CD4-positive, CD25-positive, alpha-beta regulatory T cell (primary cell): ENCODE measurements around the gene DIP2C. TPM values are rescaled to one million over a fixed set of nuclear protein-coding genes. Genes with fewer than 3 reads are reported as not detected.
"Not testable (repeated sequence)": the region's sequence is repeated elsewhere in the genome, so short reads cannot be mapped to it uniquely, and the experiment has no call there.

Experiments used
- ATAC-seq, 2 donors: fragments of 150-1000 bp; cut with Tn5 transposase; one replicate each; pipeline ENCODE4 v1.10.0; 2021; ENCODE audit warnings: low read depth in 2 of 2, moderate number of reproducible peaks in 2 of 2, moderate library complexity in 1 of 2
- DNase-seq, 3 donors: peaks; one replicate each; pipeline versions ENCODE4 v3.0.0 to v3.0.0-alpha.2; 2012 to 2022; ENCODE audit warnings: mixed read lengths in 1 of 3
- H3K27ac ChIP-seq: one replicate; pipeline ENCODE4 v1.7.0; 2013; ENCODE audit warnings: mild to moderate bottlenecking, low read length; ENCODE audit not compliant: insufficient read depth, poor library complexity, severe bottlenecking
- H3K27me3 ChIP-seq: one replicate; pipeline ENCODE4 v1.7.0; 2013; ENCODE audit warnings: low read length; ENCODE audit not compliant: control insufficient read depth, insufficient read depth
- H3K36me3 ChIP-seq: one replicate; pipeline ENCODE4 v1.7.0; 2013; ENCODE audit warnings: mild to moderate bottlenecking, low read length, moderate library complexity; ENCODE audit not compliant: control insufficient read depth, insufficient read depth
- H3K4me1 ChIP-seq: 2 replicates; pipeline ENCODE4 v1.7.0; 2013; ENCODE audit warnings: mild to moderate bottlenecking, low read length; ENCODE audit not compliant: insufficient read depth, control insufficient read depth, poor library complexity, severe bottlenecking
- H3K4me3 ChIP-seq: one replicate; pipeline ENCODE4 v1.7.0; 2013; ENCODE audit warnings: low read depth, mild to moderate bottlenecking, low read length, moderate library complexity
- H3K9me3 ChIP-seq, 2 experiments: 1 replicate in 1 of 2; 2 replicates in 1 of 2; pipeline ENCODE4 v1.7.0; 2013; ENCODE audit warnings: low read length in 2 of 2, mild to moderate bottlenecking in 1 of 2, moderate library complexity in 1 of 2; ENCODE audit not compliant: control insufficient read depth in 2 of 2
- H3K27ac Mint-ChIP-seq, 3 donors: one replicate each; pipeline ENCODE4 v1.8.0; 2020 to 2022; ENCODE audit warnings: mild to moderate bottlenecking in 3 of 3, mixed read lengths in 3 of 3, moderate library complexity in 2 of 3
- H3K27me3 Mint-ChIP-seq: one replicate; pipeline ENCODE4 v1.8.0; 2022; ENCODE audit warnings: mild to moderate bottlenecking, mixed read lengths
- H3K36me3 Mint-ChIP-seq: one replicate; pipeline ENCODE4 v1.8.0; 2020; ENCODE audit warnings: mixed read lengths
- H3K4me1 Mint-ChIP-seq, 4 donors: one replicate each; pipeline ENCODE4 v1.8.0; 2020 to 2022; ENCODE audit warnings: mixed read lengths in 4 of 4, mild to moderate bottlenecking in 1 of 4
- H3K4me3 Mint-ChIP-seq, 4 donors: one replicate each; pipeline ENCODE4 v1.8.0; 2020 to 2022; ENCODE audit warnings: mild to moderate bottlenecking in 4 of 4, mixed read lengths in 4 of 4, moderate library complexity in 3 of 4
- H3K9me3 Mint-ChIP-seq, 7 donors: one replicate each; pipeline ENCODE4 v1.8.0; 2020 to 2022; ENCODE audit warnings: mixed read lengths in 7 of 7, mild to moderate bottlenecking in 3 of 7, moderate library complexity in 2 of 7
- polyA plus RNA-seq, 4 donors: library from polyadenylated mRNA; unstranded; fragments of 300-500 nt; fragmentation: Illumina TruSeq; gene quantifications; one replicate each; pipeline ENCODE4 v1.2.3, GENCODE V29; 2021
- total RNA-seq: library from RNA; stranded (reverse); gene quantifications from one replicate; pipeline ENCODE4 v1.2.3, GENCODE V29; 2022

The DIP2C gene
- total and polyA plus RNA-seq, 5 donors from 2014 or later: 0.47 to 4.1 (median 0.54) TPM

DNA sequence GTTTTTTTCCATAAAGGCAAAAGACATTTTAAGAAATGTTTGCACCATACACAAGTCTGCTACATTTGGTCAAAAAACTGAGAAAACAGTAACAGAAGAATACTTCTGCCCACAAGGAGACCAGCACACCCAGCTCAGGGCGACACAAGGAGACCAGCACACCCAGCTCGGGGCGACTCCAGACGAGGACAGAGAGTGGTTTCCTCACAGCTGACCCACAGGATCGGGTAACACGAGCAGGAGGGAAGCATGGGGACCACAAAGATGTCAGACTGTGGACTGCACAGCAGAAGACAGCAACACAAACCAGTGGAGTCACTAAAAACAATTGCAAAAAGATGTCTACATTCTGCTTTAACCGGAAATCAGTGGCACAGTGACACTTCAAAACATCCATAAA lies 237.6 kb downstream of the DIP2C start:
- H3K9me3 ChIP-seq: no peaks in the 10 kb centered on the region
- peak overlapping the region; percentile 74 for H3K27ac ChIP-seq
- peaks cover 0 to 53% (median 23%) of the 10 kb centered on the region in 4 donors for H3K4me1 Mint-ChIP-seq
- DNase-seq (no peak), ATAC-seq (no peak)
- H3K27me3 Mint-ChIP-seq: no peaks in the 10 kb centered on the region
- no peaks in the 10 kb centered on the region for H3K36me3 ChIP-seq
- no peaks in the 10 kb centered on the region for H3K27me3 ChIP-seq
- no peaks in the 10 kb centered on the region for H3K9me3 Mint-ChIP-seq
- peak overlapping the region; percentile 78 for H3K4me3 ChIP-seq
- H3K4me3 Mint-ChIP-seq: peak overlapping the region in 3 of 4 donors; percentile 61 to 85 (median 84)
- no peaks in the 10 kb centered on the region for H3K36me3 Mint-ChIP-seq
- H3K4me1 ChIP-seq: peaks cover 33% of the 10 kb centered on the region
- peak overlapping the region; percentile 27 to 93 (median 83) for H3K27ac Mint-ChIP-seq

DNA sequence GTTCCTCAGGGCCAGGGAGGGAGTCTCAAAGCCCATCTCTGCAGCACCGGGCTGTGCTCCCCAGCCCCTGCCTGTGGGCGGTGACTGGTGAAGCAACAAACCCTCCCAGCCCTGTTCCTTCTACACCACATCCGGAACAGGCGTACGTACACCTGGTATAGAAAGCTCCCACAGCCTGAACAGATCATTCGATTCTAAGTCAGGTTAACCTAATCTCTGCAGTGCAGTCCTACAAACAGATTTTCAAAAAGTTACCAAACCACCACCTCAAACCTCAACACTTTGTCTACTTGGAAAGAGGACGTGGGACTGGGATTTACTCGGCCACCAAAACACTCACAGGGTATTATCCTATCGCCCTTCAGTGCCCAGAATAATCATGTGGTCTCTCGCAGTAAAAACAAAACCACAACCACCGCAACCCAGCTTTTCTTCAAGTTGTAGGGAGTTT lies 238.4 kb downstream of the DIP2C start:
- Mint-ChIP-seq H3K27ac (peak overlapping the region; percentile 76 to 93 (median 83)), H3K27me3 (no peaks in the 10 kb centered on the region), H3K4me1 (peaks cover 0 to 55% (median 25%) of the 10 kb centered on the region in 4 donors), H3K4me3 (peak overlapping the region; percentile 61 to 85 (median 80)), H3K36me3 (no peaks in the 10 kb centered on the region), H3K9me3 (no peaks in the 10 kb centered on the region)
- Histone ChIP-seq H3K36me3 (no peaks in the 10 kb centered on the region), H3K9me3 (no peaks in the 10 kb centered on the region), H3K4me3 (peak overlapping the region; percentile 78), H3K4me1 (peaks cover 33% of the 10 kb centered on the region), H3K27me3 (no peaks in the 10 kb centered on the region), H3K27ac (peak overlapping the region; percentile 74)
- DNase-seq (peak; percentile 34 to 90 (median 80)), ATAC-seq (peak; percentile 99 to 100)

DNA sequence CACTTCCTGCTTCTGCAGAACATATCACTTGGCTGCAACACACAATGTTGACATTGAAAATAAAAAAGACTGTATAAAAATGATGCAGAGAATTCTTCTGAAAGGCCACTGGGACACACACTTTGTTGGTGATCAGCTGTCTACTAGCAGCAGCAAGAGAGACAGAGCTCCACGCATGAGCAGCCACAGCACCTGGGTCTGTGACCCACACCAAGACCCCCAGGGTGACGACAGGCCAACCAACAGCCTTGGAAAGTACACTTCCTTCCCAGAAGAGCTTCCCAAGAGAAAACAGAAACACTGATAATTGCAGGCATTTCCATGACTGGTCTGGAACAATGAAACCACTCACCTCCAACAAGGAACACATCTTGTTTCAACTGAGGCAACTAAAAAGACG lies 239.0 kb downstream of the DIP2C start:
- Histone ChIP-seq H3K4me1 (peaks cover 33% of the 10 kb centered on the region), H3K36me3 (no peaks in the 10 kb centered on the region), H3K9me3 (no peaks in the 10 kb centered on the region), H3K27me3 (no peaks in the 10 kb centered on the region), H3K4me3 (peak overlapping the region; percentile 78), H3K27ac (peak overlapping the region; percentile 74)
- ATAC-seq (no peak), DNase-seq (no peak)
- Mint-ChIP-seq H3K4me3 (peak overlapping the region; percentile 61 to 85 (median 80)), H3K4me1 (peaks cover 0 to 61% (median 25%) of the 10 kb centered on the region in 4 donors), H3K9me3 (no peaks in the 10 kb centered on the region), H3K36me3 (no peaks in the 10 kb centered on the region), H3K27me3 (no peaks in the 10 kb centered on the region), H3K27ac (peak overlapping the region; percentile 76 to 93 (median 83))

DNA sequence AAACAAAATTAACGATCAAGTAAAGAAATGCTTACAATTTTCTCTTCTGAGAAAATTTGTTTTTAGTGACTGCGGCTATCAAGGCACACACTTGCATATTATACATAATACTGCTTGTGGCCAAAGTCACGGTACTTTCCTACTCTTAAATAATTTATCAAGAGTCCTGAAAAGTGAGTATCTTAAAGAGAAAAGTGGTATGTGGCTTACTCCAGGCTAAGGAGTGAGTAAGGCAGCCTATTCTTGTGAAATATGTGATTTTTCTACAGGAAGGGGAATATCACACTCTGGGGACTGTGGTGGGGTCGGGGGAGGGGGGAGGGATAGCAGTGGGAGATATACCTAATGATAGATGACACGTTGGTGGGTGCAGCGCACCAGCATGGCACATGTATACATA lies 240.1 kb downstream of the DIP2C start:
- not testable (repeated sequence) for H3K36me3 ChIP-seq, DNase-seq, ATAC-seq, H3K27me3 Mint-ChIP-seq, H3K4me3 ChIP-seq, H3K27me3 ChIP-seq, H3K9me3 Mint-ChIP-seq, H3K9me3 ChIP-seq, H3K36me3 Mint-ChIP-seq, H3K27ac ChIP-seq
- peaks cover 0 to 55% (median 23%) of the 10 kb centered on the region in 4 donors for H3K4me1 Mint-ChIP-seq
- peak overlapping the region in 1 of 4 donors; percentile 49 for H3K4me3 Mint-ChIP-seq
- peaks cover 33% of the 10 kb centered on the region for H3K4me1 ChIP-seq
- peak overlapping the region; percentile 7 to 91 (median 79) for H3K27ac Mint-ChIP-seq

DNA sequence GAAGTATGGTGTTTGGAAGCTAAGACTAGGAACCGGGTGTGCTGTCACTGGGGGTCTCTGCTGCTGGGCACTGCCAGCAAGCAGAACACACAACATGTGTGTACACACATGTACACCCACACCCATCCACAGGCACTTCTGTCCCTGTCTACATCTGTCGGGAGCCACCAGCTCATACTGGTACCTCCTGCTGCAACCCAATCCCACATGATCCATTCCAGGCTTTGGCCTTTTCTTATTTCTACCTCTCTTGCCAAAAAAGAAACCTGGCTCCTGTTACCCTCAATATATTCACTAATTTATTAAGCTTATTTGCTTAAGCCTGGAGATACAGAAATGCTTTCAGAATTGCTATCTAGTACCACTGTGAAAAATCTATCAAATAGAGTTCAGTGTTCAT lies 246.0 kb downstream of the DIP2C start:
- DNase-seq (no peak), ATAC-seq (no peak)
- no peak overlapping the region for H3K27ac ChIP-seq
- Mint-ChIP-seq H3K27me3 (no peaks in the 10 kb centered on the region), H3K4me1 (peaks cover 2 to 19% (median 3%) of the 10 kb centered on the region in 4 donors), H3K9me3 (peaks cover 0 to 2% (median 0%) of the 10 kb centered on the region in 7 donors), H3K4me3 (no peak overlapping the region), H3K27ac (no peak overlapping the region), H3K36me3 (peaks cover 5% of the 10 kb centered on the region)
- H3K9me3 ChIP-seq: no peaks in the 10 kb centered on the region
- H3K27me3 ChIP-seq: no peaks in the 10 kb centered on the region
- no peaks in the 10 kb centered on the region for H3K36me3 ChIP-seq
- no peak overlapping the region for H3K4me3 ChIP-seq
- H3K4me1 ChIP-seq: peaks cover under 1% of the 10 kb centered on the region

DNA sequence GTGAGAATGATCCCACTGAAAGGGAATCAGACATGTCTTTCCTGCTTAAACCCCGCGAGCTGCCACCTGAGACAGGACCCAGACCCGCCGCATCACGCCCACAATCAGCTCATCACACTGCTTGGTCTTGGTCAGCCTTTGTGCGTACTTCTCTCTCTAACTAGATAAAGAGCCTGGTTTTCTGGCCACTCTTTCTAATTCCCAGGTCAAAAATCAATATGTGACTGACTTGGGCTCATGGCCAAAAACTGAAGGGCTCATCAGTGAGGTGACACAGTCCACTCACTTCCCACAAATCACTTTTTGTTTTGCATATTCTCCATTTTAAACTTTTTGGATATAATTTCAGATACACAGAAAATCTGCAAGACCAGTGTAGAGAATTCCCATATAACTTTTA lies 247.3 kb downstream of the DIP2C start:
- Histone ChIP-seq H3K27me3 (no peaks in the 10 kb centered on the region), H3K9me3 (no peaks in the 10 kb centered on the region), H3K27ac (no peak overlapping the region), H3K36me3 (no peaks in the 10 kb centered on the region), H3K4me3 (no peak overlapping the region), H3K4me1 (peaks cover 11% of the 10 kb centered on the region)
- Mint-ChIP-seq H3K4me3 (no peak overlapping the region), H3K36me3 (peaks cover 7% of the 10 kb centered on the region), H3K27ac (no peak overlapping the region), H3K9me3 (peaks cover 0 to 2% (median 0%) of the 10 kb centered on the region in 7 donors), H3K27me3 (no peaks in the 10 kb centered on the region), H3K4me1 (peaks cover 8 to 32% (median 14%) of the 10 kb centered on the region in 4 donors)
- ATAC-seq (no peak), DNase-seq (no peak)

DNA sequence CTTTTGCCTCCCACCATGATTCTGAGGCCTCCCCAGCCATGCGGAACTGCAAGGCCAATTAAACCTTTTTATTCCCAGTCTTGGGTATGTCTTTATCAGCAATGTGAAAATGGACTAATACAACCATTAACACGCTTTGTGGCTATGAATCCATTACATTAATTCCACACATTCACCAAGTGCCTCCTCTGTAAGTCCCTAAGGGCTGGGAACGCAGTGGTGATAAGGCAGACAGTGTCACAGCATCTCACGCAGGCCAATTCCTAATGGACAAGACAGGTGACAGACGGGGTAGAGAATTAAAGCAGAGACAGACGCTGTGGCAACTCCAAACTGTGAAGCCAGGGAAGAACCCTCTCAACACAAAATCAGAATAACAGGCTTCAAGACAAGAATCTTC lies 247.8 kb downstream of the DIP2C start:
- peaks cover 9 to 33% (median 15%) of the 10 kb centered on the region in 4 donors for H3K4me1 Mint-ChIP-seq
- H3K9me3 Mint-ChIP-seq: peaks cover 0 to 2% (median 0%) of the 10 kb centered on the region in 7 donors
- H3K4me1 ChIP-seq: peaks cover 14% of the 10 kb centered on the region
- H3K4me3 ChIP-seq: no peak overlapping the region
- no peak overlapping the region for H3K4me3 Mint-ChIP-seq
- H3K27ac ChIP-seq: no peak overlapping the region
- H3K27me3 ChIP-seq: no peaks in the 10 kb centered on the region
- peaks cover 10% of the 10 kb centered on the region for H3K36me3 Mint-ChIP-seq
- DNase-seq: no peak
- H3K27ac Mint-ChIP-seq: no peak overlapping the region
- H3K27me3 Mint-ChIP-seq: no peaks in the 10 kb centered on the region
- H3K9me3 ChIP-seq: no peaks in the 10 kb centered on the region
- no peak for ATAC-seq
- H3K36me3 ChIP-seq: no peaks in the 10 kb centered on the region

DNA sequence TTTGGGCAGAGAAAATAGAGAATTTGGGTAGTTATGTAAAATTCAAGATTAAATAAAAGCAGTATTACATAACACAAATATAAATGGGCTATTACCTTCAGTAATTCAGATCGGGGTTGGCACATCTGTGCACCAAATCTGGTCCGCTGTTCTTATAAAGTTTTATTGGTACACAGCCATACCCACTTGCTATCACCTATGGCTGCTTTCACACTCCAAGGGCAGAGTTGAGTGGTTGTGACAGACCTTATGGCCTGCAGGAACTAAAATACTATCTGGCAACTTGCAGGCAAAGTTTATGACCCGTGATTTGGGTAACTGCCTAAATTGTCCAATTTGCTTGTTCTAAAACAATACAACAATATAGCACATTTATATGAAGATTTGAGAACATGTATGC lies 249.3 kb downstream of the DIP2C start:
- no peaks in the 10 kb centered on the region for H3K9me3 ChIP-seq
- no peaks in the 10 kb centered on the region for H3K36me3 ChIP-seq
- DNase-seq (no peak), ATAC-seq (no peak)
- H3K27me3 ChIP-seq: no peaks in the 10 kb centered on the region
- Mint-ChIP-seq H3K9me3 (peaks cover 0 to 2% (median 0%) of the 10 kb centered on the region in 7 donors), H3K4me1 (peaks cover 6 to 32% (median 15%) of the 10 kb centered on the region in 4 donors), H3K4me3 (no peak overlapping the region), H3K27ac (no peak overlapping the region), H3K36me3 (peaks cover 10% of the 10 kb centered on the region), H3K27me3 (no peaks in the 10 kb centered on the region)
- no peak overlapping the region for H3K4me3 ChIP-seq
- peaks cover 18% of the 10 kb centered on the region for H3K4me1 ChIP-seq
- no peak overlapping the region for H3K27ac ChIP-seq
